HK-2 (cell line): Measurements from ENCODE around the gene FREM3.

ENCODE experiments used
- DNase-seq: peaks from one replicate; pipeline ENCODE4 v3.0.0-alpha.2; 2018; ENCODE audit not compliant: unreplicated experiment

Gene FREM3

DNA sequence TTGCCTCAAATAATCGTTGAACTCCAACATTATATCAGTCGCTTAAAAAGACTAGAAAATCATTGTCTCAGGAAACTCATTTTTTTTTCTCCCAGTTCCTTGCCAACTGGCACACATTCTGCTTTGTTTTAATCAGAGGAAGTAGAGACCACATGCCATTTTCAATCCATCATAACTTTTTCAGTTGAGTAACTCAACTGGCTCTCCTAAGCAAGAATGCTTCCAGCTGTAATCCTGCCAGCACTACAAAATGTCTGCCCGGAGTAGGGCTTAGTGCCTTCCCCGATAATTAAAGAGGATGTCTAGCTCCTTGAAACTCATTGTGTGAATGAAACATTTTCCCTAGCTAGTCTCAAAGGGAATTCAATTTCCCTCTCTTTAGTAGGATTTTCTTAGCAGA, 33.0 kb downstream of the FREM3 start:
- no peak for DNase-seq

DNA sequence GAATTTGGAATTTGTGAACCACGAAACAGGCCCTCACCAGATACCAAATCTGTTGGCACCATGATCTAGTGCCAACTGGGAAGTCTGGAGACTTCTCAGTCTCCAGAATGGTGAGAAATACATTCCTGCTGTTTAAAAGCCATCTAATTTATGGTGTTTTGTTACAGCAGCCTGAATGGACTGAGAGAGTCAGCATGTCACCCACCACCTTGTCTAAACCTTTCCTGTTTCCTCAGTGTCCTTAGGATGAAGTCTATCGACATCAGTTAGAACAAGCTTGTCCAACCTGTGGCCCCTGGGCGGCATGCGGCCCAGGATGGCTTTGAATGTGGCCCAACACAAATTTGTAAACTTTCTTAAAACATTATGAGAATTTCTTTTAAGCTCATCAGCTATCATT, 42.1 kb downstream of the FREM3 start:
- no peak for DNase-seq

GRCh38 chr4:143654571-143654970, 45.9 kb downstream of the FREM3 start:
- DNase-seq, result no peak

DNA sequence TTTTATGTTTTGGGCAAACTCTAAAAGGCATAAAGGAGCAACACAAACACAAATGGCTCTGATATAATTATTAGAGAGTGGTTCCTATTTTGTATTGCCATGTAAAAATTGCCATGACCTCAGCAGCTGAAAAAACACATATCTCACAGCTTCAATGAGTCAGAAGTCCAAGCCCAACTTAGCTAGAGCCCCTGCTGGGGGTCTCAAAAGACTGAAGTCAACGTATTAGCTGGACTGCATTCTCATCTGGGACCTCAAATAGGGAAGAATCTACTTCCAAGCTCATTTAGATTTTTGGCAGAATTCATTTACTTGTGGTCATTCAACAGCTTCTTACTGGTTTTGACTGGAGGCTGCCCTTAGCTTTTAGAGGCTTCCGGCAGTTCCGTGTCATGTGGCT, 47.4 kb downstream of the FREM3 start:
- no peak for DNase-seq

GRCh38 chr4:143643399-143643798, 57.1 kb downstream of the FREM3 start:
- no peak for DNase-seq

DNA sequence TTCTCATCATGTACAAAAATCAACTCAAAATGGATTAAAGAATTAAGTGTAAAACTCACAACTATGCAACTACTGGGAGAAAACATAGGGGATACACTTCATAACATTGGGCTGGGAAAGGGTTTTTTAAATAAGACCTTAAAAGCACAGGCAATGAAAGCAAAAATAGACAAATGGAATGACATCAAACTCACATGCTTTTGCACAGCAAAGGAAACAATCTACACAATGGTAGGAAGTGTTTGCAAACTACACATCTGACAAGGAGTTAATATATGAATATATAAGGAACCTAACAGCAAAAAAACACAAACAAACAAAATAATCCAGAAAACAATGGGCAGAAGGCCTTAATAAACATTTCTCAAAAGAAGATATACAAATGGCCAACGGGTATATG, 57.9 kb downstream of the FREM3 start:
- no peak for DNase-seq

DNA sequence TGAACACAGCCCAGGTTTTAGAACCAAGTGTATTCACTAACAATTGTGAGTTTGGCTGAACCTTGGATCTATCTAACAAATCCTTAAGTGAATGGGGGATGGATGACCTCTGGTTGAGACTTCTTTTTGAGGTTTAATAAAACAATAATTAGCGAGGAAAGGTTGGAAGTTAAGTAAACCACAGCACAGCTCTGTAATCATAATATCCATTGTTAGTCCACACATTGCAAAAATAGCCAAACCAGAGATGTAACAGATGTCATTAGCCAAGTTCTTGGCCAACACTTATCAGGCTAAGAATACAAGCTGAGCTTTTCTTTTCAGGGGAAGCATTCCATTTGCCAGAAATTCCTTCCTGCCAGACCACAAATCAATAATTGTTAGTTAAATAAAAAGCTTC, 59.1 kb downstream of the FREM3 start:
- DNase-seq, result no peak

- no peak for DNase-seq
Observed at GRCh38 chr4:143634763-143635162, 65.7 kb downstream of the FREM3 start.

DNA sequence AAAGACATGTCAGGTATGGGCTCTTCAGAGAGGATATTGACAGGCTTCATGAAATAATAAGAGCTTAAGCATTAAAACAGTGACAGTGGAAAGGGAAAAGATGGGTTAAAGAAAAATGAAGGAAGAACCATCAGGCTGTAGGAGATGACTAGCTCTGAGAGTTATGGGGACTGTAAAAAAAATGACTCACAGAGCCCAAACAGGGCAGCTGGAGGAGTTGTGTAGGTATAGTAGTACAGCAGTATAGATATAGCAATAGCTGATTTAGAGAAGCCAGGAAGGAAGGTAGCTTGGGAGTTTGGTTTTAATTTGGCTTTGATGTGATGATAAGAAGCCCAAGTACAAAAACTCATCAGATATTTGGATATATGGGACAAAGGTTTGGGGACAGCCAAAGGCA, 66.6 kb downstream of the FREM3 start:
- no peak for DNase-seq

DNA sequence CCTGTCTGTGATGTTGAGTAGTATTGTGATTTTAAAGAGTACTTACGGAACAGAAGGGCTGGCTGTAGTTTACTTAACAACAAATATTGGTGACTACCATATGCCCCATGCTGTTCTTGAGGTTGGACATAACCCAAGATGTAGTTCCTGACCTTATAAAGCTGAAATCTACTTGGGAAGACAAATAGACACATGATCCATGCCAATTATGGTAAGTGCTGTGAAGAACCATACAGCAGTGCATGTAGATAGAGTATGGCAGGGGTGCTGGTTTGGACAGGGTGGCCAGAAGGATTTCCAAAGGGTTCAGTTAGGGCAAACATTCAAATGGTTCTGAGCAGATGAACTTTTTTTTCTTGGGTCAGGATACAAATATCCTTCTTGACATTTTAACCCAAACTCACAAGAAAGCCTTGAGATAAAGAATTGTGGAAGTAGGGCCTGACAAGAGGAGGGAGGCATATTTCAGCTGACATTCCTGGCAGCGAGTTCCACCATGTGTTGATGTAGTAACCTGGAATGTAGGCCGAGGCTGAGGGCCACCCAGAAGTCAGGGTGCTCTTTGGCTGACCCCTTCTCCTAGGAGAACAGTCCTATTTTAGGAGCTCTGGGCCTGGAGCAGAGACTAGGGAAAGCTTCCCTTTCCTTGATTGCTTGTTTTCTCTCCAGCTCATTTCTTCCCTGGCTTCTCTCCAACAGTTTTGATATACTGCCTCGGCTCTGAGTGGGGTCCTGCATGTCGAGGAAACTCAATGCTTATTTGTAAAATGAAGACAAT, 74.2 kb downstream of the FREM3 start:
- no peak for DNase-seq

DNA sequence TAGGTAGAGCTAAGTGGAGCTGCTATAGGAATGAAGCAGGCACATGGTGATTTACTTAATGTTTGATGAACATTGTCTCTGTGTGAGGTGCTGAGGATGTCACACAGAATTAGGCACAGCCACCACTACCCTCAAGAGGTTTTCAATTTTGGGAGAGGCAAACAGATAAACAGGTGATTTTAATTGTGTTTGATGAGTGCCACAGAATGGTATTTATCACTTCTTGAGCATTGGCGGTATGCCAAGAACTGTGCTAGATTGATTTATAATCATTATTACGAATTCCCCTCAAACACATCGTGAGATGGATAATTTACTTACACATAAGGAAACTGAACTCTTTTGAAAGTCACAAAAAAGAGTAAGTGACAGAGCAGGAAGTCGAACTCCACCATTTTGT, 74.8 kb downstream of the FREM3 start:
- DNase-seq, result no peak

DNA sequence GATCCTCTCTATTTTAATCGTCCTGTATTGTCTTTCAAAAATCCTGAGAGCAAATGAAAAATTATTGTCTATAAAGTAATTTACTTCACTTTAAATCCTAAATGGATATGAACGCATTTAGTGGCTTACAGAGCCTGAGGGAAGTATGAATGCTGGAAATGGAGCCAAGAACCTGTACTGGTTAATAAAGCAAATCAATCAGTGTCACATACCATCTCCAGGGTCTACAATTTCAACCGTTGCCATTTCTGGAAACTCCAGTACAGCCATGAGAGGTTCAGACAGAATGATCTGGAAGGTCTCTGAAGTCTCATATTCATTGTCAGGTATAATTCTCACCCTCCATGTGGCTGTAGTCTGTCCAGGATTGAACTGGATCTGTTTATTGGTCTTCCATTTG, 76.6 kb downstream of the FREM3 start:
- DNase-seq, result no peak

- DNase-seq, result no peak
Observed at GRCh38 chr4:143618811-143619210, 81.7 kb downstream of the FREM3 start.

- DNase-seq, result no peak
Observed at GRCh38 chr4:143617994-143618679, 82.3 kb downstream of the FREM3 start.

GRCh38 chr4:143616771-143617170, 83.7 kb downstream of the FREM3 start:
- peak; percentile 43 for DNase-seq

DNA sequence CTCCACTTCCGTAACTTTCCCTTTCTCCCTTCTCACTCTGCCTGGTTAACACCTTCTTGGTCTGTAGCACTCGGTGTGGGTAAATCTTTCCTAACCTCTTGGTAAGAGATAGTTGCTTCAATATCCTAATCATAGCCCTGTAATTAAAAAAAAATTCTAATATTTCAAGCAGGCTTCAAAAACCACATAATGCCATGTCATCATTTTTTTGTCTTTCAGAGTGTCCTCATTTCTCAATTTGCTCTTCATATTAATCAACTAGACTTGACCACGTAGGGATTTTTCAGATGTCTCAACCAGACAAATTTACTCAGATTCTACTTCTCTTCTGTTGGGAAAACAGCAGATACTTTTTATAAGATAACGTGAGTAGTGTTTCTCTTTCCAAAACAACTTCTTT, 91.0 kb downstream of the FREM3 start:
- DNase-seq, result no peak

DNA sequence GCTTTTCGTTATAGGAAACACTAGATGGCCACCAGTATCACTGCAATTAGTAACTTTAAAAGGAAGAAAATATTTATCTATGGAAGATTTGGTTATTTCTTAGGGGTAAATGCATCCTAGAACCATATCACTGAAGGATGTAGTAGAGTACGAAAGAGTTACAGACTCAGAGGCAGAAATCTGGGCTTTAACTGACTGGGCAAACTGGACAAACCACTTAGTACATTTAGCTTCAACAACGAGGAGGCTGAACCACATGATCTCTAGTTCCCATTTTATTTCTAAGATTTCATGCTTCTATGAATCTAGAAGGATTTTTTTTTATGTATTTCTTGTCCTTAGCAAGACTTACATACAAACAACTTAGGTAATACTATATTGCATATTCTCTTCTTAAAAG, 94.0 kb downstream of the FREM3 start:
- no peak for DNase-seq

- DNase-seq, result no peak
Observed at GRCh38 chr4:143599827-143600226, 100.6 kb downstream of the FREM3 start.

GRCh38 chr4:143598816-143599215, 101.7 kb downstream of the FREM3 start:
- no peak for DNase-seq

- DNase-seq, result no peak
Observed at GRCh38 chr4:143597276-143597675, 103.2 kb downstream of the FREM3 start.

GRCh38 chr4:143587703-143588102, 112.8 kb downstream of the FREM3 start:
- DNase-seq, result no peak

- no peak for DNase-seq
Observed at GRCh38 chr4:143586080-143586479, 114.4 kb downstream of the FREM3 start.

- no peak for DNase-seq
Observed at GRCh38 chr4:143585548-143585947, 114.9 kb downstream of the FREM3 start.
